Panc1 (cell line): ENCODE results near the gene CAV2.

Experiments
- CTCF ChIP-seq: fragments of 450-650 bp; IDR thresholded peaks from 2 replicates; pipeline ENCODE4 v1.5.1; 2017; ENCODE audit warnings: mild to moderate bottlenecking
- POLR2AphosphoS5 ChIP-seq: IDR thresholded peaks from 2 replicates; pipeline ENCODE4 v1.6.1; 2012; ENCODE audit warnings: mild to moderate bottlenecking, low read depth, low read length, moderate library complexity

- TF ChIP-seq CTCF (no peak), POLR2AphosphoS5 (no peak)
Measured at GRCh38 chr7:116553168-116553964, 53.8 kb downstream of the CAV2 start.
